ENCODE measurements around the gene THSD8.
"Not testable (repeated sequence)": the region's sequence is repeated elsewhere in the genome, so short reads cannot be mapped to it uniquely, and the experiment has no call there.

THSD8 gene

DNA sequence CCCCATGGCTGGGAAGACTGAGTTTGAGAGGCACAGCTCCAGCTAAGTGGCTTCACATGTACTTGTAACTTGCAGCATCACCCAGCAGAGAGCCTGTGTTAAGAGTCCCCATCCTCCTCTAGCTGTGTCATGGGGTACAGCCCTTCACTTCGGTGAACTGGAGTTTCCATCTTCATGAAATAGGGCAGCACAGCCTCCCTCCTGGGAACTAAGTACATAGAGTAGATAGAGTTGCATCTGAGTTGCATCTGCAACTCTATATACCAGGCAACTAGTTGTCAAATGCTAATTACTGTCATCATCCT lies 1.5 kb upstream of the THSD8 start:
- Histone ChIP-seq H3K4me3 (peak overlapping the region; percentile 74 to 91 (median 84)), H3K9ac (peak overlapping the region; percentile 80 to 94 (median 85); a peak in 20 of 22 replicates), H3K4me2 (peak overlapping the region; percentile 88 to 98 (median 96)), H3K9me3 (replicated peaks in 1 of 11) (no peaks in the 10 kb centered on the region), H3K36me3 (peaks cover 18 to 39% (median 29%) of the 10 kb centered on the region in 11 experiments; a peak in 21 of 22 replicates), H3K27ac (peak overlapping the region in 3 of 11 experiments; percentile 86 to 90 (median 88); a peak in 5 of 22 replicates), H3K27me3 (no peaks in the 10 kb centered on the region), H3K4me1 (peaks cover 31 to 57% (median 44%) of the 10 kb centered on the region in 10 experiments), H4K20me1 (peaks cover 0 to 31% (median 8%) of the 10 kb centered on the region in 11 experiments; a peak in 8 of 22 replicates)
- no peak for TF ChIP-seq Cebpa-rat (IDR thresholded peaks at IDR 0.05)

DNA sequence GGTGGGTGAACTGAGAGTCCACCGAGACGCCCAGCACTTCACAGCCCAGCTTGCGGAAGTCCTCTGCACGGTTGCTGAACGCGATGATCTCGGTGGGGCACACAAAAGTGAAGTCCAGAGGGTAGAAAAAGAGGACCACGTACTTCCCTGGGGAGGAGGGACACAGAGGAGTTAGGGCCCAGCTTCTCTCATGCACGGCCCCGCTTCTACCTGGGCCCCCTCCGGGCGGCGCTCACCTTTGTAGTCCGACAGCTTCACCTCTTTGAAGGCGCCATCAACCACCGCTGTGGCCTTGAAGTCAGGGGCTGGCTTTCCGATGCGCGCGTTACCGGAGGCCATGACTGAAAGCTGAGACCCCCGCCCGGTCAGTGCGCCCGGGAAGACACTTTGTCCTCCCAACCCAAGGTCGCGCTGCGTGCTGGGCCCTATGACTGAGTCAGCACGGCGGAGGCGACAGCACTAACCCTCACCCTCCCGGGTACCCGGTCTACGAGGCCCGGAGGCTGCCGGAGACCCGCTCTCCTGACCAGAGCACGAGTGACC lies 875 bp upstream of the THSD8 start:
- H4K20me1 ChIP-seq = peaks cover 0 to 27% (median 8%) of the 10 kb centered on the region in 11 experiments; a peak in 8 of 22 replicates
- H3K4me3 ChIP-seq = peak overlapping the region; percentile 74 to 91 (median 84)
- peak overlapping the region; percentile 88 to 98 (median 96) for H3K4me2 ChIP-seq
- no peak for TF ChIP-seq Cebpa-rat (IDR thresholded peaks at IDR 0.05)
- H3K27me3 ChIP-seq = no peaks in the 10 kb centered on the region
- H3K9ac ChIP-seq = peak overlapping the region; percentile 80 to 94 (median 85)
- peak overlapping the region; percentile 41 to 90 (median 79); a peak in 21 of 22 replicates for H3K27ac ChIP-seq
- H3K36me3 ChIP-seq = peaks cover 18 to 39% (median 29%) of the 10 kb centered on the region in 11 experiments; a peak in 21 of 22 replicates
- H3K9me3 ChIP-seq (replicated peaks in 1 of 11) = no peaks in the 10 kb centered on the region
- peaks cover 25 to 57% (median 43%) of the 10 kb centered on the region in 10 experiments for H3K4me1 ChIP-seq

DNA sequence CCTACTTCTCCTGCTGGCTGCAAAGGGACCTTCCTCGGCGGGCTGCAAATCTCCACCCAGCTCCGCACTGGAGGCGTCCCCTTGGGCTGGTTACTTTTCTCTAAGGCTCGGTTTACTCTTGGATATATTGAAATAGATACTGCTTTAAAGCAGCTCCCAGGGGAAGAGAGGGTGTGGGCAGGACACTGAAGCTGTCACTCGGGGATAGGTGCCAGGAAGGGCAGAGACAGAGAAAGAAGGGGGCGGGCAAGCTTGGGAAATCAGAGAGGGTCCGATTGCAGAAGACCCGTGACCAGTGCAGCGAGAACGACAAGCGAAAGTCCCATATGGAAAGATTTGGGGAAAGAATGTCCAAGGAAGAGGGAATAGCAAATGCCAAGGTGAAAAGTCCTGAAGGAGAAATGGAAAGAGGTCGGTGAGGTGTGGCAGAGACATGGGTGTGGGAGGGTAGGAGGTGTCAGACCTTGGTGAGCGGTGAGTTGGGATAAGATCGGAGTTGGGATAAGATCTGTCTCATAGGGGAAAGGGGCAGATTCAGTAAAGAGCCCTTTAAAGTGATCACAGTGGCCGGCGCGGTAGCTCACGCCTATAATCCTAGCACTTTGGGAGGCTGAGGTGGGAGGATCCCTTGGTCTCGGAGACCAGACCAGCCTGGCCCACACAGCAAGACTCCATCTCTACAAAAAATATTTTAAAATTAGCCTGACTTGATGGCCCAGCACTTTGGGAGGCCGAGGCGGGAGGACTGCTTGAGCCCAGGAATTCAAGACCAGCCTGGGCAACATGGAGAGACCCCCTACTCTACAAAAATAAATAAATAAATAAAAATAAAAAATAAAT lies 618 bp downstream of the THSD8 start:
- peak overlapping the region; percentile 80 to 94 (median 85); a peak in 21 of 22 replicates for H3K9ac ChIP-seq
- H3K9me3 ChIP-seq (replicated peaks in 1 of 11) = no peaks in the 10 kb centered on the region
- peak overlapping the region in 6 of 11 experiments; percentile 78 to 90 (median 82); a peak in 8 of 22 replicates for H3K27ac ChIP-seq
- H3K4me3 ChIP-seq = peak overlapping the region; percentile 74 to 91 (median 84)
- peaks cover 18 to 33% (median 25%) of the 10 kb centered on the region in 11 experiments; a peak in 21 of 22 replicates for H3K36me3 ChIP-seq
- H3K4me2 ChIP-seq = peak overlapping the region; percentile 88 to 98 (median 96)
- H3K27me3 ChIP-seq = no peaks in the 10 kb centered on the region
- no peak for TF ChIP-seq Cebpa-rat (IDR thresholded peaks at IDR 0.05)
- peaks cover 29 to 65% (median 51%) of the 10 kb centered on the region in 10 experiments for H3K4me1 ChIP-seq
- H4K20me1 ChIP-seq = peaks cover 0 to 19% (median 8%) of the 10 kb centered on the region in 11 experiments; a peak in 7 of 22 replicates

DNA sequence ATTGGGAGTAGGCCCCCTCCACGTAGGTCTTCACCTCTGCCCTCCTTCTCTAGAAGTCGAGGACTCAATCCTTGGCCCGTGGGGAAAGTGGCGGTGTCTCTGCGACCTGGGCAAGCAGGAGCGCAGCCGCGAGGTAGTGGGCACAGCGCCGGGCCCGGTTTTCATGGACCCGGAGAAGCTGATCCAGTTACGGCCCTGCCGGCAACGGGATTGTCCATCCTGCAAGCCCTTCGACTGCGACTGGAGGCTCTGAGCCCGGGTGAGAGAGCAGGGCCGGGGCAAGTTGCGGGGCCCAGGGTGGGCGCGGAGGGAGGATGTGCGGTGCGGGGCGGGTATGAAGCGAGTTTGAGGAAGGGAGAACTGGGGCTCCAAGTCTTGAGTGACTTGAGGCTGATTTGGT lies 2.2 kb downstream of the THSD8 start:
- TF ChIP-seq Cebpa-rat (IDR thresholded peaks at IDR 0.05) = no peak
- H3K4me1 ChIP-seq = peaks cover 29 to 66% (median 52%) of the 10 kb centered on the region in 10 experiments
- H3K9me3 ChIP-seq (replicated peaks in 1 of 11) = no peaks in the 10 kb centered on the region
- no peaks in the 10 kb centered on the region for H3K27me3 ChIP-seq
- no peak overlapping the region for H3K4me3 ChIP-seq
- H4K20me1 ChIP-seq = peaks cover 0 to 19% (median 8%) of the 10 kb centered on the region in 11 experiments; a peak in 7 of 22 replicates
- H3K36me3 ChIP-seq = peaks cover 13 to 33% (median 27%) of the 10 kb centered on the region in 11 experiments
- H3K9ac ChIP-seq = peak overlapping the region in 1 of 11 experiments; percentile 24; a peak in 1 of 22 replicates
- no peak overlapping the region for H3K4me2 ChIP-seq
- no peak overlapping the region for H3K27ac ChIP-seq

GRCh38 chr19:12806242-12807081 lies 4.6 kb downstream of the THSD8 start, which contains the start of gene RNASEH2A:
TSS of gene RNASEH2A (plus strand) at chr19:12806584. CDS start at chr19:12806674, 90 bp downstream.
- peaks cover 17 to 50% (median 37%) of the 10 kb centered on the region in 10 experiments for H3K4me1 ChIP-seq
- H3K9ac ChIP-seq = peak within 1 kb of the TSS; percentile 72 to 88 (median 85)
- H3K36me3 ChIP-seq = peaks cover 0 to 43% (median 37%) of the 10 kb centered on the region in 11 experiments; a peak in 18 of 22 replicates
- H3K9me3 ChIP-seq (replicated peaks in 1 of 11) = no peaks in the 10 kb centered on the region
- no peaks in the 10 kb centered on the region for H4K20me1 ChIP-seq
- no peak for TF ChIP-seq Cebpa-rat (IDR thresholded peaks at IDR 0.05)
- H3K27me3 ChIP-seq = no peaks in the 10 kb centered on the region
- peak within 1 kb of the TSS; percentile 23 to 85 (median 76); a peak in 21 of 22 replicates for H3K27ac ChIP-seq
- H3K4me3 ChIP-seq = peak within 1 kb of the TSS; percentile 60 to 83 (median 70)
- H3K4me2 ChIP-seq = peak within 1 kb of the TSS; percentile 93 to 99 (median 98)

GRCh38 chr19:12815088-12815487 lies 13.2 kb downstream of the THSD8 start:
- Histone ChIP-seq H3K9me3 (replicated peaks in 1 of 11) (no peaks in the 10 kb centered on the region), H3K4me2 (no peak overlapping the region), H3K27me3 (no peaks in the 10 kb centered on the region), H3K4me1 (no peaks in the 10 kb centered on the region), H3K4me3 (no peak overlapping the region), H3K27ac (no peak overlapping the region), H3K9ac (no peak overlapping the region), H3K36me3 (peaks cover 7 to 70% (median 60%) of the 10 kb centered on the region in 11 experiments; a peak in 21 of 22 replicates), H4K20me1 (no peaks in the 10 kb centered on the region; a peak in 1 of 22 replicates)
- no peak for TF ChIP-seq Cebpa-rat (IDR thresholded peaks at IDR 0.05)

DNA sequence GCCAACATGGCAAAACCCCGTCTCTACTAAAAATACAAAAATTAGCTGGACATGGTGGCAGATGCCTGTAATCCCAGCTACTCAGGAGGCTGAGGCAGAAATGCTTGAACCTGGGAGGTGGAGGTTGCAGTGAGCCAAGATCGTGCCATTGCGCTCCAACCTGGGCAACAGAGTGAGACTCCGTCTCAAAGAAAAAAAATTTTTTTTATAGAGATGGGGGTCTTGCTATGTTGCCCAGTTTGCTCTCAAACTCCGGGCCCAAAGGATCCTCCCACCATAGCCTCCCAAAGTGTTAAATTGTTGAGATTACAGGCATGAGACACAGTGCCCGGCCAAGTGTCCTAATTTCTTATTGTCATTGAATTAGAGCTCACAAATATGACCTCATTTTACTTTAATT lies 15.3 kb downstream of the THSD8 start:
- not testable (repeated sequence) for H3K9me3 ChIP-seq (replicated peaks in 1 of 11); H3K9ac ChIP-seq; H3K4me2 ChIP-seq; H3K4me3 ChIP-seq; H3K27me3 ChIP-seq; H3K4me1 ChIP-seq; H3K27ac ChIP-seq; H4K20me1 ChIP-seq
- H3K36me3 ChIP-seq = peaks cover 7 to 49% (median 39%) of the 10 kb centered on the region in 11 experiments; a peak in 21 of 22 replicates

- H3K4me2 ChIP-seq; H3K27ac ChIP-seq; H3K4me3 ChIP-seq; H3K4me1 ChIP-seq; H3K27me3 ChIP-seq; H3K9ac ChIP-seq; H3K9me3 ChIP-seq (replicated peaks in 1 of 11); H4K20me1 ChIP-seq: not testable (repeated sequence)
- peaks cover 7 to 43% (median 34%) of the 10 kb centered on the region in 11 experiments; a peak in 21 of 22 replicates for H3K36me3 ChIP-seq
Observed at GRCh38 chr19:12817810-12818209, 15.9 kb downstream of the THSD8 start.

All from BLaER1 treated with 17β-estradiol and CSF1 and Interleukin-3, amounts not matched to agents 10 nM and 100 nM (cell line).